ENCODE data around the gene BBS9. TPM values are rescaled to one million over a fixed set of nuclear protein-coding genes. Genes with fewer than 3 reads are reported as not detected.

BBS9 gene
- total and polyA plus RNA-seq, 8 donors: 2.6 to 10.8 (median 6.0) TPM

DNA sequence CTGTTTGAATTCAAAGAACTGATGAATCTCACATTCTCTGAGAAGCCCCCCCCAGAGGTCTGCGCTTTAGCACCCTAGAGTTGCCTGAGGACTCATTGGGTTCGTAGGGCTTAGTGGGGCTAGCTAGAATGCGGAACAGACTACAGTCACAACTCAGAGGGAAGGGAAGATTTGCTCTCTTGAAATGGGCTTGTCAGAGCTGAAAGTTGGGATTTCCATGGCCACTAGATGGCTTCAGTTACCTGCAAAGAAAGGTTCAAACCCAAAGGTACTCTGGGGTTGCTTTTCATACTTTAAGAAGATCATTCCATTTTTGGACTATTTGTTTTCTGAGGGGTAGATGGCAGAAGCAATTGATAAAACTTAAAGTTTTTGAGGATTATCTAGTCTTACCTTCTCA lies 205.0 kb downstream of the BBS9 start:
- intact Hi-C loops (cut with DNase I): no loop called here
- DNase-seq (no peak), ATAC-seq (no peak), FAIRE-seq (no peak)
- no peak overlapping the region for H3K4me3 ChIP-seq
- H3K27ac ChIP-seq: no peak overlapping the region
- H3K4me1 ChIP-seq: no peaks in the 10 kb centered on the region
- no peaks in the 10 kb centered on the region for H3K27me3 ChIP-seq
- no peaks in the 10 kb centered on the region for H3K36me3 ChIP-seq
- TF ChIP-seq, protein P1, sequence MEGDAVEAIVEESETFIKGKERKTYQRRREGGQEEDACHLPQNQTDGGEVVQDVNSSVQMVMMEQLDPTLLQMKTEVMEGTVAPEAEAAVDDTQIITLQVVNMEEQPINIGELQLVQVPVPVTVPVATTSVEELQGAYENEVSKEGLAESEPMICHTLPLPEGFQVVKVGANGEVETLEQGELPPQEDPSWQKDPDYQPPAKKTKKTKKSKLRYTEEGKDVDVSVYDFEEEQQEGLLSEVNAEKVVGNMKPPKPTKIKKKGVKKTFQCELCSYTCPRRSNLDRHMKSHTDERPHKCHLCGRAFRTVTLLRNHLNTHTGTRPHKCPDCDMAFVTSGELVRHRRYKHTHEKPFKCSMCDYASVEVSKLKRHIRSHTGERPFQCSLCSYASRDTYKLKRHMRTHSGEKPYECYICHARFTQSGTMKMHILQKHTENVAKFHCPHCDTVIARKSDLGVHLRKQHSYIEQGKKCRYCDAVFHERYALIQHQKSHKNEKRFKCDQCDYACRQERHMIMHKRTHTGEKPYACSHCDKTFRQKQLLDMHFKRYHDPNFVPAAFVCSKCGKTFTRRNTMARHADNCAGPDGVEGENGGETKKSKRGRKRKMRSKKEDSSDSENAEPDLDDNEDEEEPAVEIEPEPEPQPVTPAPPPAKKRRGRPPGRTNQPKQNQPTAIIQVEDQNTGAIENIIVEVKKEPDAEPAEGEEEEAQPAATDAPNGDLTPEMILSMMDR (IDR thresholded peaks at IDR 0.05): no peak
- H3K9me3 ChIP-seq: no peaks in the 10 kb centered on the region
- 72 to 87% methylated on average over 3 of the region's 3 CpGs for WGBS, 2 donors

DNA sequence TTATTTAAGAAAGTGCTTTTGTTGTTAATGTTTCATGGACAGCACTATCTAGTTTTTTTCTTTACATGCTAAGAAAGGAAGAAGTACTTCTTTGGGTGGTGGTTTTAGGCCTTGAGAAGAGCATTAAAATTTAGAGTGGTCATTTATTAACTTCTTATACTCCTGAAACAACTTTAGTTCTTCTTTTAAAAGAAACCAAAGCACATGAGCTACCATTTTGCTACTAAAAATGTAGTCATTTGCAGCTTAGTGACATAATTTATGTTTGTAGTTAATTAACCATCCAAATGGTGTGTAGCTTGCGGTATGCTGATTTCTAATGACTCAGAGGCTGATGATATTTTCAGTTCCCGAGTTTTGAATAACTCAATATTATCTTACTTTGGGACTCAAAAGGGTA lies 207.5 kb downstream of the BBS9 start:
- FAIRE-seq (no peak), ATAC-seq (no peak), DNase-seq (no peak)
- H3K27me3 ChIP-seq: no peaks in the 10 kb centered on the region
- H3K27ac ChIP-seq: no peak overlapping the region
- H3K4me1 ChIP-seq: no peaks in the 10 kb centered on the region
- intact Hi-C loops (cut with DNase I): no loop called here
- H3K9me3 ChIP-seq: no peaks in the 10 kb centered on the region
- WGBS, 2 donors: 85 to 86% methylated on average over 2 of the region's 2 CpGs
- TF ChIP-seq, protein P1 (IDR thresholded peaks at IDR 0.05): no peak
- no peak overlapping the region for H3K4me3 ChIP-seq
- no peaks in the 10 kb centered on the region for H3K36me3 ChIP-seq

DNA sequence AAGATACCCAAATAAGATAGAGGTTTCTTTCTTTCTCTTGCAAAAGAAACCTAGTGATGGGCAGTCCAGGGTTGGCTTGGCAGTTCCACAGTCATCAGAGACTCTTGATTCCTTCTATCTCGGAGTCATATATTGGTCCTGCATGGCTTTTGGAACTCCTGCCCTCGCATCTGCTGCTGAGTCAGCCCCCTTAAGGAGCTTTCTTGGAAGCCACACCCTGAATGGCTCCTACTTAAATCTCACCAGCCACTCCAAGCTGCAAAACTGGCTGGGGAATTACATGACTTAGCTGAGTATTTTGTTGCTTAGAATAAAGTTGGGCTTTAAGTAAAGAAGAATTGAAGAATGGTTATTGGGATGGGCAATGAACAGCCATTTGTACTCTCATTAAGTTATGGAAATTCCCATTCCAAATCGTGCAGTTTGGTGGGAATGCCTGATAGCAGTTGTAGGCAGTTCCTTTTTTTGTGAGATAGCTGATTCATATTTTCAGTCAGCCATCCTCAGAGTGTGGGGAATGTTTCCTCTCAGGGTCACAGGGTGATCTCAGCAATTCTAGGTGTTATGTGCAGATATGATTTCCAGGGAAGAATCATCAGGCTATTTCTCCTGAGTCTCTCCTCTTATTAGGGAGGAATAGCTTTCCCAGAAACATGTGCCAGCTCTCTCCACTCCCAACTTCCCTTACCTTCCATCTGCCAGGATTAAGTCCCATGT lies 209.9 kb downstream of the BBS9 start:
- ATAC-seq (no peak), DNase-seq (no peak), FAIRE-seq (no peak)
- H3K36me3 ChIP-seq: no peaks in the 10 kb centered on the region
- no peak overlapping the region for H3K27ac ChIP-seq
- TF ChIP-seq, protein P1 (IDR thresholded peaks at IDR 0.05): no peak
- WGBS, 2 donors: 81 to 83% methylated on average over 3 of the region's 3 CpGs
- H3K4me1 ChIP-seq: no peaks in the 10 kb centered on the region
- H3K9me3 ChIP-seq: no peaks in the 10 kb centered on the region
- intact Hi-C loops (cut with DNase I): no loop called here
- no peak overlapping the region for H3K4me3 ChIP-seq
- no peaks in the 10 kb centered on the region for H3K27me3 ChIP-seq

DNA sequence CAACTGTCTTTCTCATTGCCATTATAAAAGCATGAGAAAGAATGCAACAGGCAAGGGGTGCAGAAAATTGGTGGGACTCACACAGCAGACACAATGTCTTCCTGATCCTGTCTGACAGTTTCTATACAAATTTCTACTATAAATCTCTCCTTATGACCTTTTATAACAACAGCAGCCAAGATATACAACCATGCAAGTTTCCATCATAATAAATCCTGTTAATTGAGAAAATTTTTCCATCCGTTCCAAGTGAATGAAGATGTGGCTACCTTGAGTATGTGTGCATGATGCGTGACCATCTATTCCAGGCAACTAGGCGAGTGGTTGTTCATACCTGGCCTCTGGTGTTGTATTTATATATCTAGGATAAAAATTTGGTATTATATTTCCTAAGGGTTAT lies 216.7 kb downstream of the BBS9 start:
- H3K9me3 ChIP-seq: no peaks in the 10 kb centered on the region
- TF ChIP-seq, protein P1 (IDR thresholded peaks at IDR 0.05): no peak
- FAIRE-seq: no peak
- H3K27me3 ChIP-seq: no peaks in the 10 kb centered on the region
- DNase-seq: no peak
- no peak for ATAC-seq
- WGBS, 2 donors: 92 to 97% methylated on average over 3 of the region's 3 CpGs
- no peak overlapping the region for H3K27ac ChIP-seq
- intact Hi-C loops (cut with DNase I): no loop called here
- H3K4me1 ChIP-seq: no peaks in the 10 kb centered on the region
- no peaks in the 10 kb centered on the region for H3K36me3 ChIP-seq
- no peak overlapping the region for H3K4me3 ChIP-seq

DNA sequence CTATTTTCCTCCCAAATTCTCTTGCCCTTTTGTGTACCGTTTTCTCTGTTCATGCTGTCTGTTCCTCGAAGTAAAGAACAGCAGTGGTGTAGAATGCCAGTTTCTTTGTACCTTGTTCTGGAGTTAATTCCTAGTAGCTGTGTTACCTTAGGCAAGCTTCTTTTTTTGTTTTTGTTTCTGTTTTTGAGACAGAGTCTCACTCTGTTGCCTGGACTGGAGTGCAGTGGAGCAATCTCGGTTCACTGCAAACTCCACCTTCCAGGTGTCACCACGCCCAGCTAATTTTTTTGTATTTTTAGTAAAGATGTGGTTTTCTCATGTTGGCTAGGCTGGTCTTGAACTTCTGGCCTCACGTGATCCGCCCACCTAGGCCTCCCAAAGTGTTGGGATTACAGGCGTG lies 221.2 kb downstream of the BBS9 start:
- DNase-seq (no peak), ATAC-seq (no peak), FAIRE-seq (no peak)
- no peaks in the 10 kb centered on the region for H3K36me3 ChIP-seq
- H3K27ac ChIP-seq: no peak overlapping the region
- intact Hi-C loops (cut with DNase I): no loop called here
- TF ChIP-seq, protein P1 (IDR thresholded peaks at IDR 0.05): no peak
- no peaks in the 10 kb centered on the region for H3K27me3 ChIP-seq
- H3K4me1 ChIP-seq: no peaks in the 10 kb centered on the region
- H3K9me3 ChIP-seq: no peaks in the 10 kb centered on the region
- 94 to 99% methylated on average over 7 of the region's 7 CpGs for WGBS, 2 donors
- H3K4me3 ChIP-seq: no peak overlapping the region

All from pancreas (tissue), 10 donors.